ENCODE results near the gene ADM5. TPM values are rescaled to one million over a fixed set of nuclear protein-coding genes. Genes with fewer than 3 reads are reported as not detected.

Gene ADM5
- total and polyA plus RNA-seq, 12 donors, result 0.16 to 1.6 (median 0.48) TPM

- no peak for TF ChIP-seq CTCF (IDR thresholded peaks at IDR 0.05)
- Histone ChIP-seq H3K36me3 (peaks cover 0 to 28% (median 13%) of the 10 kb centered on the region in 9 donors), H3K27me3 (no peaks in the 10 kb centered on the region), H3K4me3 (peak overlapping the region; percentile 79 to 95 (median 89)), H3K4me1 (peaks cover 4 to 59% (median 47%) of the 10 kb centered on the region in 9 donors), H3K27ac (peak overlapping the region; percentile 84 to 100 (median 99)), H3K9me3 (no peaks in the 10 kb centered on the region)
- 6% methylated on average over 5 of the region's 5 CpGs for whole genome bisulfite sequencing, 2 donors
- DNase-seq, result no peak
- intact Hi-C loops (cut with DNase I), result no loop called here
- ATAC-seq, result no peak
Measured at GRCh38 chr19:49642492-49643035, 46.8 kb upstream of the ADM5 start.

DNA sequence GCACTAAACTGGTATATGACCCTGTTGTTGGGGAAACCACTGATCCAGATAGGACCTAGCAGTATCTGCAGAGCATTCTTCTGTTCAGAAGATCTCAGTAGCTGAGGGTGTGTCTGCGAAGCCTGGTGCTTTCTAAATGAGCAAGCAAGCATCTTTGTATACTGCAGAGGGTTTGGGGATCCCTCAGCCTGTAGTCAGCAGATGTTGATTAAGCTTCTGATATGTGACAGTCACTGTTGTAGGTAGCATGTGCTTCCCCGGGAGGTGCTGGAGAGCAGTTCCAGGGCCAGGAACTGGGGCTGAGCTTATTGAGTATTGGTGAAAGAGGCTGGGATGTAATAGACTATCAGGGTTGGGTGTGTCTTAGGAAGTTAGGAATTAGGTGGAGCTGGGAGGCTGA is 45.9 kb upstream of the ADM5 start:
- no peak for DNase-seq
- peak overlapping the region in 5 of 10 donors; percentile 82 to 95 (median 93) for H3K4me3 ChIP-seq
- TF ChIP-seq CTCF (IDR thresholded peaks at IDR 0.05), result no peak

DNA sequence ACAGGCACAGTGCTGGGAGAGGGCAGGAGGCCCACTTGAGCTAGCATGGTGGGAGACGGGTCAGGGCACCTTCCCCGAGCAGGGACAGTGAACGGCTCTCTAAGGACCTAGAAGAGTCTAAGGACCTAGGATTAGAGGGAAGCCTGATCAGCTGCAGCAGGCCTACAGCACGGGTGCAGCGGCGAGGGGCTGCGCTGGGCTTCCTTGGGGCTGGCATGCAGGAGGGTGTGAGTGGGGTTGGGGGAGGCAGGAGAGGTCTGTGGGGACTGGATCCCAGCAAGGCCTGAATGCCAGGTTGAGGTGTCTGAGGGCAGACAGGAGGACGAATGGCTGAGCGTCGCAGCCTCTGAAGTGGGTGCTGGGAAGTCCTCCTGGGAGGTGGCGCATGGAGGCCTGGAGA is 43.8 kb upstream of the ADM5 start:
- H3K9me3 ChIP-seq, result no peaks in the 10 kb centered on the region
- 91 to 92% methylated on average over 11 of the region's 11 CpGs for WGBS, 2 donors
- H3K27ac ChIP-seq, result no peak overlapping the region
- ATAC-seq (no peak), DNase-seq (no peak)
- TF ChIP-seq CTCF (IDR thresholded peaks at IDR 0.05), result no peak
- H3K36me3 ChIP-seq, result peaks cover 0 to 58% (median 20%) of the 10 kb centered on the region in 9 donors
- H3K4me3 ChIP-seq, result no peak overlapping the region
- H3K27me3 ChIP-seq, result no peaks in the 10 kb centered on the region
- intact Hi-C loops (cut with DNase I), result loop anchor here in 1 of 10 donors (1.0 kb wide), 1 partner anchor 31 kb away; no protein-coding TSS in a partner anchor
- peaks cover 4 to 45% (median 26%) of the 10 kb centered on the region in 9 donors for H3K4me1 ChIP-seq

More for the DNA sequence above, 45.9 kb upstream of the ADM5 start:
- Histone ChIP-seq H3K9me3 (no peaks in the 10 kb centered on the region), H3K27me3 (no peaks in the 10 kb centered on the region), H3K4me1 (peaks cover 4 to 50% (median 38%) of the 10 kb centered on the region in 9 donors), H3K27ac (no peak overlapping the region), H3K36me3 (peaks cover 0 to 37% (median 13%) of the 10 kb centered on the region in 9 donors)
- intact Hi-C loops (cut with DNase I), result no loop called here
- no peak for ATAC-seq
- WGBS, 2 donors, result 76 to 77% methylated on average over 2 of the region's 2 CpGs

GRCh38 chr19:49645995-49646394 is 43.4 kb upstream of the ADM5 start:
- H3K27me3 ChIP-seq, result no peaks in the 10 kb centered on the region
- no peak for DNase-seq
- no peak overlapping the region for H3K27ac ChIP-seq
- peaks cover 4 to 42% (median 25%) of the 10 kb centered on the region in 9 donors for H3K4me1 ChIP-seq
- no peak for TF ChIP-seq CTCF (IDR thresholded peaks at IDR 0.05)
- no peaks in the 10 kb centered on the region for H3K9me3 ChIP-seq
- no peak overlapping the region for H3K4me3 ChIP-seq
- intact Hi-C loops (cut with DNase I), result loop anchor here in 1 of 10 donors (1.0 kb wide), 1 partner anchor 30 kb away; no protein-coding TSS in a partner anchor
- 93 to 94% methylated on average over 13 of the region's 13 CpGs for WGBS, 2 donors
- no peak for ATAC-seq
- H3K36me3 ChIP-seq, result peaks cover 0 to 60% (median 20%) of the 10 kb centered on the region in 9 donors

Measured in heart right ventricle (tissue), 16 donors.